OCI-M2 (cell line): Measurements from ENCODE around the gene S100A14.

Experiments
- DNase-seq: peaks from one replicate; lab custom pipeline; 2025; ENCODE audit not compliant: unreplicated experiment; lab: John Stamatoyannopoulos, UW

S100A14 gene

GRCh38 chr1:153616917-153617311, 789 bp upstream of the S100A14 start:
- DNase-seq, result no peak

GRCh38 chr1:153615406-153615805, 719 bp downstream of the S100A14 start:
- DNase-seq, result no peak

GRCh38 chr1:153614906-153615305, 1.2 kb downstream of the S100A14 start:
- DNase-seq, result no peak

GRCh38 chr1:153614189-153614900, 1.8 kb downstream of the S100A14 start:
- no peak for DNase-seq

GRCh38 chr1:153613406-153613805, 2.7 kb downstream of the S100A14 start:
- no peak for DNase-seq

- no peak for DNase-seq
These were observed 3.3 kb downstream of the S100A14 start, which contains the start of gene S100A16 for GRCh38 chr1:153612755-153613331. S100A16 (minus strand) TSS chr1:153613137; CDS start chr1:153608151, 4,986 bp downstream.

GRCh38 chr1:153612111-153612754, 3.9 kb downstream of the S100A14 start:
- DNase-seq, result no peak

- DNase-seq, result no peak
These were observed 4.8 kb downstream of the S100A14 start for GRCh38 chr1:153611356-153611755.

GRCh38 chr1:153610811-153611301, 5.3 kb downstream of the S100A14 start:
- no peak for DNase-seq

GRCh38 chr1:153610334-153610733, 5.8 kb downstream of the S100A14 start:
- DNase-seq, result no peak

GRCh38 chr1:153609585-153609907, 6.6 kb downstream of the S100A14 start:
- DNase-seq, result no peak

- DNase-seq, result no peak
These were observed 7.2 kb downstream of the S100A14 start for GRCh38 chr1:153608742-153609584.

GRCh38 chr1:153608089-153608682, 7.9 kb downstream of the S100A14 start:
- no peak for DNase-seq

- no peak for DNase-seq
These were observed 8.7 kb downstream of the S100A14 start for GRCh38 chr1:153607381-153607780.

GRCh38 chr1:153606194-153606593, 9.9 kb downstream of the S100A14 start:
- DNase-seq, result no peak

- DNase-seq, result no peak
These were observed 13.4 kb downstream of the S100A14 start for GRCh38 chr1:153602749-153603148.

GRCh38 chr1:153599847-153600246, 16.3 kb downstream of the S100A14 start:
- DNase-seq, result no peak

GRCh38 chr1:153598309-153599172, 17.6 kb downstream of the S100A14 start:
- no peak for DNase-seq

- DNase-seq, result no peak
These were observed 18.9 kb downstream of the S100A14 start for GRCh38 chr1:153597206-153597605.

GRCh38 chr1:153592748-153593147, 23.4 kb downstream of the S100A14 start:
- DNase-seq, result no peak
